GM12892 (cell line): Measurements from ENCODE around the gene EGLN2.

Source experiments
- POLR2A ChIP-seq: IDR thresholded peaks from 2 replicates; pipeline ENCODE4 v1.6.1; 2011; ENCODE audit warnings: low read depth, low read length, control low read depth
- TAF1 ChIP-seq: IDR thresholded peaks from 2 replicates; pipeline ENCODE4 v1.6.1; 2011; ENCODE audit warnings: low read depth, mild to moderate bottlenecking, control low read depth, low read length, borderline replicate concordance

GRCh38 chr19:40799558-40800338 lies 757 bp downstream of the EGLN2 start:
- TF ChIP-seq POLR2A (peak; percentile 17; the same call in 1 of the 2 replicates), TAF1 (no peak)
